HG03575 (cell line): Measurements from ENCODE around the gene MRPS15.

ENCODE experiments used
- ATAC-seq: cut with Tn5 transposase; IDR thresholded peaks from one replicate; pipeline ENCODE4 v1.9.1; 2021; ENCODE audit not compliant: unreplicated experiment, insufficient number of reproducible peaks, low FRiP score; ENCODE audit errors: extremely low read depth

The MRPS15 gene

GRCh38 chr1:36440646-36441045, 23.5 kb downstream of the MRPS15 start:
- no peak for ATAC-seq

DNA sequence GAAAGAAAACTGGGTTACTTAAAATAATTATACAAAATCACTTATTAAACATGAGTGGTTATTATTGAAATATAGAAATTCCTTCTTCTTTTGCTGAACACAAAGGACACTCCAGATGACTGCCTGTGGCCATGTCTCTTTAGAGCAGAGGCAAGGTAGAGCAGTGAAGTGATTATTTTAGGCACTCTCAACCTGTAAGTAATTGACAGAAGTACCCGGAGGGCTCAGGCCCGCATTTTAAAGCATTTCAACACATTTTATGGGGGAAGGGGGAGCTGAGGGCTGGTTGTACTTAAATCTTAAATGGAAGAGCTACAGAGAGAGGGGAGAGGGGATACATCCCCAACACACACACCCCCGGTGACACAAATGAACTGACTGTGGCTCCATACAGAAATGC, 24.1 kb downstream of the MRPS15 start:
- ATAC-seq = no peak

DNA sequence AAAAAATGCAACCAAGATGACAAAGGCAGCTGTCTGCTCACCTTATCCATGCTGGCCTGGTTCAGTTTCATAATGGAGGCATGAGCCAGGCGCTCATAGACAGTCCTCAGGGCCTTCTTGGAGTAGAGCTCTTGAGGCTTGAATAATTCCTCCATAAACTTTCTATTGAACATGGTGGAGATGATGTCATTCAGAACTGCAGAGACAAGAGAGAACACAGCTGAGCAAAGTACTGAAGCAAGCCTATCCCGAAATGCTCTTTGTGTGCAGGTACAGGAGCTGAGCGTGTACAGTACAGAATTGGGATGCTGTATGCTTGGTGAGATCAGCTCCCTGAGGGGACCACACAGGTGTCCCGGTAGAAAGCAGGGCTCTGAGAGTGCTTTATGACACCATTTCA, 25.5 kb downstream of the MRPS15 start:
- no peak for ATAC-seq

DNA sequence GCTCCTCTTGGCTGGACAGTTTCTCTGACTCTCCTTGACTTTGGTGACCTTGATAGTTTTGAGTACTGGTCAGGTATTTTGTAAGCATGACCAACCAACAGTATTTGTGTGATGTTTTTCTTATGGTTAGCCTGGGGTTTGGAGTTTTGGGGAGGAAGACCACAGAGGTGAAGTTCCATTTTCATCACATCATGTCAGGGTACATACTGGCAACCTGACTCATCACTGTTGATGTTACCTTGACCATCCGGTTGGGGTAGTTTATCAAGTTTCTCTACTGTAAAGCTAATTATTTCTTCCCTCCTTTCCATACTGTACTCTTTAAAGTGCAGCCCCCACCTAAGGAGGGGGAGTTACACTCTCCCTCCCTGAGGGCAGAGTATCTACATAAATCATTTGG, 27.4 kb downstream of the MRPS15 start:
- no peak for ATAC-seq

DNA sequence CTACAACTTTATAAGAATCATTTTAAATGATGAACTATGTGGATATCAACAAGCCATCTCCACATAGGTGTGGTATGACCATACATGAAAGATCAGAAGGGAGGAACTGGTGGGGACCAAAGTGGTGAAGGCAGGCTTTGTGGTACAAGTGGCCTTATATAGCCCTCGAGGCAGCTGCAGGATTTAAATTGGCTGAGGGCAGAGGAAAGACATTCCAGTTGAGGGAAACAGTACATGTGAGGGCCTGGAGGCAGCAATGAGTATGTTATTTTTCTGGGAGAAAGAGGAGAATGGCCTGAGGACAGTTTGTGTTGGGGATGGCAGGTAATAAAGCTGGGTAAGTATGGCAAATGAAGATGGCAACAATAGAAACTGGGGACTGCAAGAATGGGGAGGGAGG, 31.1 kb downstream of the MRPS15 start:
- no peak for ATAC-seq

DNA sequence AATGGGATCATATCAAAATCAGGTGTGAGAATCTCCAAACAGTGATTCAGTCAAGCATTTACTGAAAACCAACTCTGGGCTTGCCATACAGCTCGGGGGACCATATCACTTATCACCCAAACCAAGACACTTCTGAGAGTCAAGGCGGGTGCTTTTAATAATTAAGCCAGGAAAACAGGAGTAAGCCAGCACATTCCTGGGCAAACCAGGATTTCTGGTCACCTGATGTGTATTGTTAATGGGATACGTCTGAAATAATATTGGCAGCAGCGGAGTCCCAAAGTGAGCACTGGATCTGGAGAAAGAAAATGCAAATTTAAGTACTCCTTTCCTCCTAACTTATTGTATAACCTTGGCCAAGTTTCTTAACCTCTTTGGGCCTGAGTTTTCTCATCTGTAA, 31.6 kb downstream of the MRPS15 start:
- ATAC-seq = no peak

DNA sequence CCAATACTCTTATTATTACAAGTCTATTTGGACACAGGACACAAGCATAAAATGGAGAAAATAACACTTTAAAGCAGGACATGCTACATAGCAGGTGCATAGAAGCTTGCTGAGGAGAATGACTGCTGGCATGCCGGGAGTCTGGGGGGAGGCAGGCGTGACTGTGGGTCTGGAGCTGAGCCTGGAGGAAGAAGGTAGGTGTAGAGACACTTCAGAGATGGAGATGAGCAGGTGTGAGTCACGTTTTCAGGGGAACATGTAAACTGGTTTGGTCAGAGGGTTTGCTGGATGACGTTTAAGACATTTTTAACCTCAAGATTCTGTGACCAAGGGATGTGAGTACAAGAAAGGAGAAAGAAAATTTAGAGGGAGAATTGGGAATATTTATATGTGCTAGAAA, 38.4 kb downstream of the MRPS15 start:
- ATAC-seq = no peak

GRCh38 chr1:36421649-36422048, 42.5 kb downstream of the MRPS15 start:
- no peak for ATAC-seq

GRCh38 chr1:36420836-36421317, 43.3 kb downstream of the MRPS15 start:
- ATAC-seq = no peak

DNA sequence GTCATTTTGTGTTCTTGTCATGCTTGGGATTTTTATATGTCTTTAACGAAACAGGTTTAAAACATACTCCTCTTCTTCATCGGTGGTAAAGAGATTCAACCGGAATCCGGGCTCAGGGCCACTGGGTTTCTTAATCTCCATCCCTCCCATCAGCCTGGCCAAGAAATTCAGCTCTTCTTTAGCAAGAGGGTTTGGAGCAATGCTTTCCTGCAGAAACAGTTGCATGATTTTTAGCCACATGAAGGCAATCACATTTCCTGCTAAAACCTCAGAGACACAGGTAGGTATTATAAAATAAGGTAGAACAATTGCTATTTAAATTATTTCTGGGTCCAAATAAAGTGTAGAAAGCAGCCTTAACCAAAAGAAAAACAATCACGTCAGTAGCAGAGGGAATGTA, 43.8 kb downstream of the MRPS15 start:
- no peak for ATAC-seq

DNA sequence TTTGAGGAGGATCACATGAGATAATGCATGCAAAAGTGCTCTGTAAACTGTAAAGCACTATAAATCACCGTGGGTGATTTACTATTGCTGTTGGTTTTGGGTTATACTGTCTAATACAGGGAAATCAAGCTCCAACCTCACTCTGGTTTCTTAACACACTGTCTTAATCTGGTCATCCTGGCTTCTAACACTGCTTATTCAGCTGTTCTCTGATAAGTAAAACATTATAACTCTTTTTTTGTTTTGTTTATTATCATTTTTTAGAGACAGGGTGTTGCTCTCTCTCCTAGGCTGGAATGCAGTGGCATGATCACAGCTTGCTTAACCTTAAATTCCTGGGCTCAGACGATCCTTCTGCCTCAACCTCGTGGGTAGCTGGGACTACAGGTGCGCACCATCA, 44.6 kb downstream of the MRPS15 start:
- no peak for ATAC-seq

DNA sequence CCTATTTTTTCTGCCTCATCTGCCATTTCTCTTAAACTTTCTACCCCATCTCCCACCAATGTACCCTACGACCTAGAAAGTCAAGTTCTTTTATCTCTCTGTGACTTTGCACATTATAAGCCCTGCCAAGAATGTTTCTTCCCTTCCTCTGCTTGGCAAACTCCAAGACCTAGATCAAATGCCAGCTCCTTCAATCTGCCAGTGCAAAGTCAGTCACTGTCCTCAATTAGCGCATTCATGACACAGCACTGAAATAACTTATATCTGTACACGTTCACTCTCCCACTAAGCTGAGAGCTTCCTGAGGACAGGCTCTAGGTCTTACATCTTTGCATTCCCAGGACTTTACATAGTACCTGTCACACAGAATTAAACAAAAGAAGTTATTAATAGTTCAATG, 45.0 kb downstream of the MRPS15 start:
- ATAC-seq = no peak

DNA sequence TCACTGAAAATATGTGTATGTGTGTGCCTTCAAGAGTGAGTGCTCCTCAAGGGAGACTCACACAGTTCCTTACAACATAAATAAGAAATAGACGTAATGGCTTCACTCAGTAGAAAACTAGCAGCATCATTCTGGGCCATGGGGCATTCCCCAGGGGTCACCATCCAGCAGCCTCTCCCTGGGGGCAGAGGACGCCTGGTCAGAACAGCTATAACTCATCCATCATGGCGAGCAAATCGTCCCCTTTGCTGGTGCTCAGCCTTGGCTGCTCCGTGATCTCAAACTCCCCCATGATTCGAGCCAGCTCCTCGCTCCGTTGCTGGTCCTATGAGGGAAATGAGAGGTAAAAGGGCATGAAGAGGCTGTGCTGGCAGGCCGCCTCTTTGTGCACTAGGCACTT, 46.3 kb downstream of the MRPS15 start:
- ATAC-seq = no peak

GRCh38 chr1:36415661-36416326, 48.4 kb downstream of the MRPS15 start:
- no peak for ATAC-seq

DNA sequence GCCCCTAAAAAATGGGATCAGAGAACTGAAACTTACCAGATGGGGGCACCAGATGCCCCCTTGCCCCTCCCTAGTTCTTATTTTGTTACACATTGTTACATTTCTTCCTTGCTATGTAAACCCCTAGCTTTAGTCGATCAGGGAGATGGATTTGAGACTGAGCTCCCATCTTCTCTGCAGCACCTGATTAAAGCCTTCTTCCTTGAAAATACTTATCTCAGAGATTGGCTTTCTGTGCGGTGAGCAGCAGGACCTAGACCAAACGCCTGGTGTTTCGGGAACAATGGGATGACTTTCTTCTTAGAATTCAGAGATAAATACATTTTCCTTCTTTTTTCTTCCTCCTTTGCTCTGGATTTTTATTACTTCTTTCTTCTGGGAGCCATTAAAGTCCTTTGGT, 49.8 kb downstream of the MRPS15 start:
- no peak for ATAC-seq

DNA sequence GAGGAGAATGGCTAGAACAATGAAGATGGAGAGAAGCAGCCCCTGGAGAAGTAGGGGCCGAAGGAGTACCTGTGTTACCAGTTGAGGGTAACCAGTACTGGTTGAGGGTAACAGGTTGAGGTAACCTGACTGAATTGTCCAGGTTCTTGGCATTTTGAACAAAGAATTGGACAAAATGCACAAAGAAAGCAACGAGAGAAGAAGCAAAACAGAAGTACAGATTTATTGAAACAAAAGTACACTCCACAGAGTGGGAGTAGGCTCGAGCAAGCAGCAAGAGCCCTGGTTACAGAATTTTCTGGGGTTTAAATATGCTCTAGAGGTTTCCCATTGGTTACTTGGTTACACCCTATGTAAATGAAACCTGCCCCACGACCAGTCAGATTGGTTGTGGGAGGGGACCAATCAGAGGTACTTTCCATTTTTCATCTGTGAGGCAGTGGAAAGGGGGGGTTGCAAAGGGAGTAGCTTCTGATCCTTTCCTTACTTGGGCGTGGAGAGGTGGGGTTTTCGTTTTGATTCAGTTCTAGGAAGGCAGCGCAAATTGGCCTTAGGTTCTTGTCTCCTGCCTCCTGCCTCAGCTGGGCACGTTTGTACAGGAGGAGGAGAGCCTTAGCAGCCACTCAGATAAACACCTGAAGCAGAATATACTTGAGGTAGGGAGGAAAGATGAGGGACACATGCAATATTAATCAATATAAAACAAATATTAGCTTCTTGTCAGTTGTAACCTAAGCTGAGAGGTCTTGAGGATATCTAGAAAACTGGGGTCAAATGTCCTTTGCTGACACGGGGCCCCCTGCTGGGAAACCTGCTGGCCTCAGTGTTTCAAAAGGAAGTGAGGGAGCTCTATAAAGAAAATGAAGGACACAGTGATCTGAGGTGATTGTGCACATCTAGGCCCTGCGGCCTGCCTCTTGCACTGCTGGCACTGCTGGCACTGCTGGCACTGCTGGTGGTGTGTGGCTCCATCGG, 52.2 kb downstream of the MRPS15 start:
- no peak for ATAC-seq

DNA sequence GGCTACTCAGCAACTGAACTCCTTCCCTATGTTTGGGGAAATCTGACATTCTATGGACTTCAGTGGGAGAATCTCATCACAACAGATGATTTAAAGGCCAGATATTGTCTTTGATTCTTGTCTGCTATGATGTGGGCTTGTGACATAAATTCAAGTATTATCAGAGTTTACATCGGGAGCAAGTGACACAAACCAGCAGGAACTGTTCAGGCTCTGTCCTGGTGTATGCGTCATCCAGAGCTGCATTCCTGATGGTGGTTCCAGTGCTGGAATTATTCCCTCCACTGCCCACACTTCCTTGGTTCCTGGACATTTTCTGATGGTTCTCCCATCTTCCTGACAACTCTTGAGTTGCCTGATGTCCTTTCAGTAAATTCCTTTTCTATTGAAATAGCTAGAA, 55.7 kb downstream of the MRPS15 start:
- no peak for ATAC-seq

DNA sequence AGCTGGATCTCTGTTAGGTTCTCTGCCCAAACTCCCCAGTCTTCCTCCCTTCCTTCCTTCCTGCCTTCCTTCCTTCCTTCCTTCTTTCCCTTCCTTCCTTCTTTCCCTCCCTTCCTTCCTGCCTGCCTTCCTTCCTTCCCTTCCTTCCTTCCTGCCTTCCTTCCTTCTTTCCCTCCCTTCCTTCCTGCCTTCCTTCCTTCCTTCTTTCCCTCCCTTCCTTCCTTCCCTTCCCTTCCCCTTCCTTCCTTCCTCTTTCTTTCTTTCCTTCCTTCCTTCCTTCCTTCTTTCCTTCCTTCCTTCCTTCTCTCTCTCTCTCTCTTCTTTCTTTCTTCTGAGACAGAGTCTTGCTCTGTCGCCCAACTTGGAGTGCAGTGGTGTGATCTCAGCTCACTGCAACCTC, 57.7 kb downstream of the MRPS15 start:
- no peak for ATAC-seq
